ENCODE data around the gene NMBR.
"Not testable (repeated sequence)": the region's sequence is repeated elsewhere in the genome, so short reads cannot be mapped to it uniquely, and the experiment has no call there.

The NMBR gene

GRCh38 chr6:142146828-142147662 lies at the start of gene NMBR, which contains the start of gene VTA1:
Gene NMBR, minus strand, starts transcription at chr6:142147122. Its CDS starts 58,464 bp downstream, at chr6:142088658.
Gene VTA1, plus strand, starts transcription at chr6:142147263. Its CDS starts 25 bp downstream, at chr6:142147288.
- peak; percentile 88 for DNase-seq (ENCODE audit: insufficient read length, low spot score)
- peak; percentile 99 for FAIRE-seq

DNA sequence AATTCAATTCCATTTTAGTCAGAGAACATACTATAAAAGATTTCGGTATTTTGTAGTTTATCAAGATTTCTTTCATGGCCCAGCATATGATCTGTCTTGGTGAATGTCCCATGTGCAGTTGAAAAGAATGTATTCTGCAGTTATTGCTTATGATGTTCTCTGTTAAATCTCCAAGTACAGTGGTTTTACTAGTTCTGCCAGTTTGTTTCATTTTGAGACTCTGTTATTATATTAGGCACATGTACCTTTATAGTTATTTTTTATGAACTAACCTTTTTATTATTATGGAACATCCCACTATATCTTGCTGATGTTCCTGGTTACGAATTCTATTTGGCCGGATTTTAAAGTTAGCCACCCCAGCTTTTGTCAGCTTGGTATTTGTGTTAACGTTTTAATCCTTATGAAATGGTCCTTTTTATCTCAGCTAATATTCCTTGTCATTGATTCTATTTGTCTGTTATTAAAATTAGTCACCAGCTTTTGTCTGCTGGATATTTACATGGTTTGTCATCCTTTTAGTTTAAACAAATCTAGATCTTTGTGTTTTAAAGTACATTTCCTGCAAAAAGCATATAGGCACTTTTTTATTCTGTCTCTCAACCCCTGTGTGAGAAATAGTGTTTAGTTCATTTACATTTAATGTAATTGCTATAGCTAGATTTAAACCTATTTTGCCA lies 49.1 kb upstream of the NMBR start:
- FAIRE-seq: no peak

DNA sequence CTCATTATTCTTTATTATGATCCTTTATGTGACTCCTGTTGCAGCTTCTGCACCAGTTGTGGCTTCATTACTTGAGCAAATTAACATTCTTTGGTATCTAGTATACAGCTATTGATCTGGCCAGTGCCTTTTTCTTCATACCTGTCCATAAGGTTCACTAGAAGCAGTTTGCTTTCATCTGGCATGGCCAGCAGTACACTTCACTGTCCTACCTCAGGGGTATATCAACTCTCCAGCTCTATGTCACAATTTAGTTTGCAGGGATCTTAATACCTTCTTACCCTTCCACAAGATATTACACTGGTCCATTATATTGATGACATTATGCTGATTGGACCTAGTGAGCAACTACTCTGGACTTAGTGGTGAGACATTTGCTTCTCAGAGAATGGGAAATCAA lies 46.7 kb upstream of the NMBR start:
- DNase-seq (ENCODE audit: insufficient read length, low spot score): no peak
- no peak for FAIRE-seq

More for the DNA sequence above, 49.1 kb upstream of the NMBR start:
- DNase-seq (ENCODE audit: insufficient read length, low spot score): no peak

GRCh38 chr6:142192343-142192742 lies 45.4 kb upstream of the NMBR start:
- no peak for FAIRE-seq
- no peak for DNase-seq (ENCODE audit: insufficient read length, low spot score)

DNA sequence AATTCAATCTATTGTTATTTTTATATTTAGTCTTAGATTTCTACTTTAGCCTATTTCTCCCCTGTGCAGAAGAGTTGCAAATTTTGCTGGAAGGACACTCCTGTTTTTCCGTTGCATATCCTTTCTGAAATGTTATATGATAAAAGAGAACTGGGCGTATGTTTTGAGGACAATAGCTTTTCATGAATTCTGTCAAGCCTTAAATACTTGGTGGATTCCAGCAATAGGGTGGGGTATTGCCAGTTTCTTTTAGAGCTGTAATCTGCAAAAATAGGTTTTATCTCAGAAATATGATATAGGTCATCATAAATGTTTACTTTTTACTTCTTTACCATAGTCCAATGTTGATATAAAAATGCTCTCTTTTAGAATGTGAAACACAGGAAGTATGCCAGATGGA lies 42.1 kb upstream of the NMBR start:
- DNase-seq (ENCODE audit: insufficient read length, low spot score): no peak
- FAIRE-seq: no peak

GRCh38 chr6:142188341-142188740 lies 41.4 kb upstream of the NMBR start:
- DNase-seq (ENCODE audit: insufficient read length, low spot score); FAIRE-seq: not testable (repeated sequence)

GRCh38 chr6:142187209-142187608 lies 40.3 kb upstream of the NMBR start:
- peak; percentile 51 for DNase-seq (ENCODE audit: insufficient read length, low spot score)
- FAIRE-seq: no peak

- FAIRE-seq (no peak), DNase-seq (ENCODE audit: insufficient read length, low spot score) (no peak)
Measured at GRCh38 chr6:142185641-142186040, 38.7 kb upstream of the NMBR start.

DNA sequence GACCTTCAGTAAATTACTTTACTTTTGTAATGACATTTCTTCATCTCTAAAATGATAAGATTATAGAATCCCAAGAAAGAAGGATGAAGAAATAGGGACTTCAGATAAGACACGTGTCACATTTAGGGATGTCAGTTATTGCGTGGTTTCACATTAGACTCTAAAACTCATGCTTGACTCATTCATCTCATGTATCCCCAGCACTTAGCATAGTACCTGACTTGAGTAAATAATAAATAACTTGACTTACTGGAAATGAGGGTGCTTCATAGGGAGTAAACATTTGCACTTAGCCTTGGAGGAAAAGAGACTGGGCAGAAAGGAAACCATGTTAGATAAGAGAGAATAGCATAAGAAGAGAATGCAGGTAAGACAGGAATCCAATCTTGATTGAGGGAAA lies 37.4 kb upstream of the NMBR start:
- DNase-seq (ENCODE audit: insufficient read length, low spot score) (no peak), FAIRE-seq (no peak)

GRCh38 chr6:142183351-142183750 lies 36.4 kb upstream of the NMBR start:
- DNase-seq (ENCODE audit: insufficient read length, low spot score) (no peak), FAIRE-seq (no peak)

- FAIRE-seq (no peak), DNase-seq (ENCODE audit: insufficient read length, low spot score) (no peak)
Measured at GRCh38 chr6:142182004-142182403, 35.1 kb upstream of the NMBR start.

DNA sequence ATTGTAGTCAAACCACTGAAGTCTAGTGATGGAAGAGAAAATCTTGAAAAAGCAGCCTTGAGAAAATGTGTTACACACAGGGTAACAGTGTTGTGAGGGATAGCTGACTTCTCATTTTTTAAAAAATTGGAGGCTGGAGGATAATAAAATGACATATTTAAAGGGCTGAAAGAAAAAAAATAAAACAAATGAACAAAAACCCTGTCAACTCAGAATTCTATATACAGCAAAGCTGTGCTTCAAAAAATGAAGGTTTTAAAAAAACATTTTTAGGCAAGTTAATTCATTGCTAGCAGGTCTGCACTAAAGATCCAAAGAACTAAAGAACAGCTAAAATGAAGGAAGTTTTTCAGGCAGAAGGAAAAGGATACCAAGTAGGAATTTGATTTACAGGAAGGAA lies 31.2 kb upstream of the NMBR start:
- DNase-seq (ENCODE audit: insufficient read length, low spot score) (no peak), FAIRE-seq (no peak)

DNA sequence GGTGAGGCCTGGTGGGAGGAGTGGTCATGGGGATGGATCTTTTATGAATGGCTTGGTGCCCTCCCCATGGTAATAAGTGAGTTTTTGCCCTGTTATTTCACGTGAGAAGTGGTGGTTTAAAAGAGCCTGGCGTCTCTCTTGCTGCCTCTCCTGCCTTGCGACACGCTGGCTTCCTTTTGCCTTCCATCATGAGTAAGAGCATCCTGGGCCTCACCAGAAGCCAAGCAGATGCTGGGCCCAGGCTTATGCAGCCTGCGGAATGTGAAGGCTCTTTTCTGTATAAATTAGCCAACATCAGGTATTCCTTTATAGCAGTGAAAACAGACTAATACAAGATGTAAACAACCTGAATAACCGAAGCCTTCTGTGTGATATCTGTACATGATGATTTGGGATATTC lies 27.8 kb upstream of the NMBR start:
- no peak for DNase-seq (ENCODE audit: insufficient read length, low spot score)
- no peak for FAIRE-seq

DNA sequence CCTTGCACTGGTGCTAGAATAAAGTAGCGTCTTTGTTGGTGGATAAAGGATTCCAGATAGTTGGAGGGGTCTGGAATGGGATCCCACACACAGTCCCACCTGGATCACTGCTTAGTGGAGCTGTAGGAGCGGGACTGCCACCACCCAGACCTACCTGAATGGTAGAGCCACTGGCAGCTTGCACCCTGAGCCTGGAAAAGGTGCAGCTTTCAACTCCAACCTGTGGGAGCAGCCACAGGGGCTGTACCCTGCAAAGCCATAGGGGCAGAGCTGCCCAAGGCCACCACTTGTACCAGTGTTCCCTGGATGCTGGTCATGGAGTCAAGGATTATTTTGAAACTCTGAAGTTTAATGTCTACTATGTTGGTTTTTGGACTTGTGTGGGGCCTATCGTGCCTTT lies 27.1 kb upstream of the NMBR start:
- DNase-seq (ENCODE audit: insufficient read length, low spot score) (no peak), FAIRE-seq (no peak)

DNA sequence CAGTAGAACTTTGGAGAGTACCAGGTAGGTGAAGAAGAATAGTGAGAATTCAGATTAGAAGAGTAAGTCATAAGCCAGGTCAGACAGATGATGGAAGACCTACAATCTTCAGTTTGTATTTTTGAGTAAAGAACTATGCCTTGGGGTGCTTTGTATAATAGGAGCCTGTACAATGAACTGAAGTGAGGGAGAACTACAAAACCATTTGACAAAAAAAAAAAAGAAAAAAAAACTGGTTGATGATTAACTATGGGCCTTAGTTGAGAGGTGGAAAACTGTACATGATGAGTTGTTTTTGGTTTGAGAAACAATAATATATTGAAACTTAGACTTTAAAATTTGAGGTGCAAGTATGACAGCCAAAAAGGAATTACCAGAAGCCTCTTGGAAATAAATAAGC lies 25.8 kb upstream of the NMBR start:
- DNase-seq (ENCODE audit: insufficient read length, low spot score): no peak
- FAIRE-seq: no peak

GRCh38 chr6:142171351-142171750 lies 24.4 kb upstream of the NMBR start:
- DNase-seq (ENCODE audit: insufficient read length, low spot score) (no peak), FAIRE-seq (no peak)

GRCh38 chr6:142167486-142167885 lies 20.6 kb upstream of the NMBR start:
- DNase-seq (ENCODE audit: insufficient read length, low spot score) (no peak), FAIRE-seq (no peak)

DNA sequence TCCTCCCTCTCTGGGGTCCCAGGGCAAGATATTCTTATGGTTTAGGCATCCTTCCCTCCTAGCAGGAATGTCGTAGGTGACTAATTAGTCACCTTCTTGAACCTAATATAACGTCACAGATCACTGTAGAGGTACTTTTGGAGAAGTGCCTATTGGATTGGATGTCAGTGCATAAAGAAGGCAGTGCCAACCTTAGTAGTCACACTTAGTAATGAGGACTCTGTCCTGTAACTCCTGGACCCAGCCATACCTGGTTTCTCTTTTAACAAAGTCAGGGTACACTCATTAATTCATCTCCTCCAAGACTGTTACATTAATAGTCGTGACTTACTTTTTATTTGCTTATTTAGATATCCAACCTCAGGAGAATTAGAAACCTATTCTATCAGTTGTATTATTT lies 20.1 kb upstream of the NMBR start:
- FAIRE-seq: no peak
- no peak for DNase-seq (ENCODE audit: insufficient read length, low spot score)

GRCh38 chr6:142165227-142165626 lies 18.3 kb upstream of the NMBR start:
- no peak for FAIRE-seq
- DNase-seq (ENCODE audit: insufficient read length, low spot score): no peak

DNA sequence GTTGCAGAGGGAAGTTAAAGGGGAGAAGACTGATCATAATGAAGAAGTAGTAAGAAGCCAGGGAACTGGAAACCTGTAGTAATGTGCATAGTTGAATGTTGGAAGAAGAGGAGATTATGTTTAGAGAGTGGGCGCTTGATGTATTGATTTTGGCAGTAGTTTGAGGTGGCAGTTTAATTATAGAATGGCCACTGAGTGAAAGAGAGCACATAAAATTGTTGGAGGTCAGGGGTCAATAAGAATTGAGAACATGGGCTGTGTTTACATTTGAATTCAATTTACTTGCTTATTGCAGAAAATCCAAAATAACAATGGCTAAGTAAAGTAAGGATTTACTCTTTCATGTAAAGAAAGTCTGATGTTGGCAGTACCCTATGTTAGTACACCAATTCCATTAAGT lies 15.9 kb upstream of the NMBR start:
- DNase-seq (ENCODE audit: insufficient read length, low spot score) (no peak), FAIRE-seq (no peak)

GRCh38 chr6:142156758-142157068 lies 9.8 kb upstream of the NMBR start:
- not testable (repeated sequence) for FAIRE-seq; DNase-seq (ENCODE audit: insufficient read length, low spot score)

All from HTR-8/SVneo (cell line).